ENCODE results near the gene LIX1L. TPM values are rescaled to one million over a fixed set of nuclear protein-coding genes. Genes with fewer than 3 reads are reported as not detected.

The LIX1L gene
- total RNA-seq, 1 experiment from 2014 or later: 35.6 TPM

DNA sequence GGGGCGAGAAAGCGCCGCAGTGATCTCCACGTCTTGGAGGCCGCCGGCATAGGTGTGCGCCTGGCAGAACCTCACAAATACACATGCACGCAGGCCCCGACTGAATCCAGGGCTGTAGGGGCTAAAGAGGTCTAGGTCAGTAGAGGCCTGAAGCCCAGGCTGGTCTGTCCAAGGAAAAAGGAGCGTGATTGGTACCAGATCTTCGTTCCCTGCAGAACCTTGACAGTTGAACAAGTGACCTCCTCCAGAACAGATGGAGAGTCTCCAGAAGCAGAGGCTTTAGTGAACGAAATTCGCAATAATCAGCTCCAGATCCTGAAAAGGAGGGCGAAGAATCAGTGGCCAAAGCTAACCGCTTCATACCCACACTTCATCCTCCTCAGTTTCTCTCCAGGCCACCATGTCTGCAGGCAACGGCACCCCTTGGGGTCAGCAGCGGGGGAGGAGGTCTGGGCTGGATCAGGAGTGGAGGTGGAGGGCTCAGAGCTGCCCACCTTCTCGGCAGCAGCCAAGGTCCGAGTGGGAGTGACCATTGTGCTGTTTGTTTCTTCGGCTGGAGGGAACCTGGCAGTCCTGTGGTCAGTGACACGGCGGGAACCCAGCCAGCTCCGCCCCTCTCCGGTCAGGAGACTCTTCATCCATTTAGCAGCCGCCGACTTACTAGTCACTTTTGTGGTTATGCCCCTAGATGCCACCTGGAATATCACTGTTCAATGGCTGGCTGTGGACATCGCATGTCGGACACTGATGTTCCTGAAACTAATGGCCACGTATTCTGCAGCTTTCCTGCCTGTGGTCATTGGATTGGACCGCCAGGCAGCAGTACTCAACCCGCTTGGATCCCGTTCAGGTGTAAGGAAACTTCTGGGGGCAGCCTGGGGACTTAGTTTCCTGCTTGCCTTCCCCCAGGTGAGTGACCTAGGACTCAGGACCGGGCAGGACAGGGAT, 38.6 kb downstream of the LIX1L start:
- peak; percentile 30 to 47 for DNase-seq
- Histone ChIP-seq H3K27me3 (no peaks in the 10 kb centered on the region), H3K27ac (peak overlapping the region; percentile 51), H3K4me1 (peaks cover 6% of the 10 kb centered on the region; the same call in 1 of the 2 replicates), H3K4me3 (peak overlapping the region; percentile 85), H3K9me3 (replicated peaks) (no peaks in the 10 kb centered on the region), H3K36me3 (peaks cover 6% of the 10 kb centered on the region)

DNA sequence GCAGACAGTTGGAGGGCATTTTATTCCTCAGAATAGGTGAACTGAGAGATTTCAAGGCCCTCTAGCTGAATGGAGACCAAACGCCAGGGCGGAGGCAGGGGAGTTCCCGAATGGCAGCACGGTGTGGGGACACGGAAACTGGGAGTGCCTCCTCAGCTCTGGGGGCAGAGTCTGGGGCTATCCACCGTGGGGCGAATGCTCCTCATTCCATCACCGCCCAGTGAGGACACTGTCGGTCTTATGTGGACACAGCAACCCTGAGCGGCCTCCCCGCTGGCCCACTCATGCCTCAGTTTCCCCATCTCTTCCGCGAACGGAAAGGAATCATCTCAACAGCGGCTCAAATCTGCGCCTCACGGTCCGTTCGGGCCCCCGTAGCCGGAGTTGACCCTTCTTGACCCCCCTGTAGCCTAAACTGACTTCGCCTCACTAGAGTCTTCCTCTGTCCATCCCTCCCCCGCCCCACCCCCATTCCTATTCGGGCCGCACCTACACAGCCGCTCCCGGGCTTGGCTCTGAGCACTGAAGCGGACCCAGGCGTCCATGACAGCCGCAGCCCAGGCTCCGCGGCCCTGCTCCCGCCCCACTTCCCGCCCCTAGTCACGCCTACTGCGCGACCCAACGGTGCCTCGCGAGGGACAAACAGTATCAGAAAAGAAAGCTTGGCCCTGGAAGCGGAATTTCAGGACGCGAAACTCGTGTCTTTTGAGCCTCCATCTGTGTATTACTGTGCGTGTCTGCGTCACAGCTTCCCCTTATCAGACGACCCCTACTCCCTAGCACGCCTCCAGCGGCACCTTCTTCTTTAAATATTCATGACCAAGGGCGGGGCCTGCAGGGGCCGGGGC, 39.4 kb downstream of the LIX1L start, which contains the start of gene PEX11B:
PEX11B (minus strand) TSS at position 574 of the 848 bp plus-strand sequence; CDS start at position 545, 29 bp downstream.
- Histone ChIP-seq H3K27ac (peak within 1 kb of the TSS; percentile 51), H3K4me1 (peaks cover 6% of the 10 kb centered on the region; the same call in 1 of the 2 replicates), H3K9me3 (replicated peaks) (no peaks in the 10 kb centered on the region), H3K27me3 (no peaks in the 10 kb centered on the region), H3K4me3 (peak within 1 kb of the TSS; percentile 85), H3K36me3 (peaks cover 5% of the 10 kb centered on the region)
- peak; percentile 81 to 84 for DNase-seq

DNA sequence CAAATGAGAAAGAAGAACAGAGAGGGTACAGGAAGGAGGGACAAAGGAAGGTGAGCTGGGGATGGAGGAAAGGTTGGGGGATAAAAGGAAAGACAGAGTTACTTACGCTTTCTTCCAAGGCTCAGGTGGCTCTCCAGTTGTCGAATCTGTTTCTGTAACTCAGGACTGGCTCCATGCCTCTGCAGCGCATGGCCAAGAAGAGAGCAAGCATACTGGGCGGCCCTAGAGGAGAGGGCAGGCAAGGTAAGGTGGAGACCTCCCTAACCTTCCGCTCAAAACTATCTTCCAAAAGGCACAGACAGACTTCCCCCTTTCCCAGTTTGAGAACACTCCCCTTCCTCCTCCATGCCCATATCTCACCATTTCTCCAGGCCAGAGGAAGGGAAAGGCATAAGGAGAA, 40.2 kb downstream of the LIX1L start:
- Histone ChIP-seq H3K4me1 (peaks cover 6% of the 10 kb centered on the region; the same call in 1 of the 2 replicates), H3K27me3 (no peaks in the 10 kb centered on the region), H3K27ac (no peak overlapping the region), H3K4me3 (peak overlapping the region; percentile 85), H3K36me3 (0 out of 2 replicates have a peak, but pooled peaks cover 2% of the 10 kb centered on the region), H3K9me3 (replicated peaks) (no peaks in the 10 kb centered on the region)
- DNase-seq: no peak

DNA sequence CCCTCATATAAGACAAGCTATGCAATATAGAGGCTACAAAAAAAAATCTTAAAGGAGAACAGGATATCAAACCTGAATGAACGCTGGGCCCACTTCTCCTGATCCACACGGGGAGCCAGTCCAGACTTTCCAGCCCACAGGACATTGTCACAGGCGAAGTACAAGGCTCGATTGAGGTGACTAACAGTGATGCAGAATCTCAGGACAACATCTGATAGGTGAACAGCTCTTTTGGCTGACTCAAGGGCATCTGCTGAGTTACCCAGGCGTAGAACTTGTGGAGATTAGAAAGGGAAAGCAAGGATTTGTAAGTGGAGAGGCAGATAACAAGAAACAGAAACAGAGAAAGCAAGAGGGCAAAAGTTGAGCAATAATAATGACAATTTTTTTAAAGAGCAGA, 41.1 kb downstream of the LIX1L start:
- H3K4me1 ChIP-seq: peaks cover 6% of the 10 kb centered on the region; the same call in 1 of the 2 replicates
- no peak overlapping the region for H3K4me3 ChIP-seq
- no peak overlapping the region for H3K27ac ChIP-seq
- H3K27me3 ChIP-seq: no peaks in the 10 kb centered on the region
- 0 out of 2 replicates have a peak, but pooled peaks cover 2% of the 10 kb centered on the region for H3K36me3 ChIP-seq
- no peaks in the 10 kb centered on the region for H3K9me3 ChIP-seq (replicated peaks)
- DNase-seq: no peak

GRCh38 chr1:145912128-145912641, 45.6 kb downstream of the LIX1L start:
- peaks cover 7% of the 10 kb centered on the region; the same call in 1 of the 2 replicates for H3K36me3 ChIP-seq
- no peak for DNase-seq

GRCh38 chr1:145908653-145909052, 49.2 kb downstream of the LIX1L start:
- H3K27ac ChIP-seq: no peak overlapping the region
- H3K27me3 ChIP-seq: no peaks in the 10 kb centered on the region
- H3K36me3 ChIP-seq: peaks cover 7% of the 10 kb centered on the region; the same call in 1 of the 2 replicates
- DNase-seq: no peak
- H3K4me1 ChIP-seq: 0 out of 2 replicates have a peak, but pooled peaks cover 2% of the 10 kb centered on the region
- H3K9me3 ChIP-seq (replicated peaks): no peaks in the 10 kb centered on the region
- H3K4me3 ChIP-seq: no peak overlapping the region

More at GRCh38 chr1:145912128-145912641, 45.6 kb downstream of the LIX1L start:
- Histone ChIP-seq H3K4me1 (0 out of 2 replicates have a peak, but pooled peaks cover 2% of the 10 kb centered on the region), H3K27me3 (no peaks in the 10 kb centered on the region), H3K4me3 (no peak overlapping the region), H3K9me3 (replicated peaks) (no peaks in the 10 kb centered on the region), H3K27ac (no peak overlapping the region)

- no peak overlapping the region for H3K4me3 ChIP-seq
- DNase-seq: no peak
- no peaks in the 10 kb centered on the region for H3K9me3 ChIP-seq (replicated peaks)
- no peak overlapping the region for H3K27ac ChIP-seq
- H3K27me3 ChIP-seq: no peaks in the 10 kb centered on the region
- H3K4me1 ChIP-seq: 0 out of 2 replicates have a peak, but pooled peaks cover 2% of the 10 kb centered on the region
- H3K36me3 ChIP-seq: peaks cover 7% of the 10 kb centered on the region; the same call in 1 of the 2 replicates
These were observed 50.7 kb downstream of the LIX1L start for GRCh38 chr1:145906954-145907753.

DNA sequence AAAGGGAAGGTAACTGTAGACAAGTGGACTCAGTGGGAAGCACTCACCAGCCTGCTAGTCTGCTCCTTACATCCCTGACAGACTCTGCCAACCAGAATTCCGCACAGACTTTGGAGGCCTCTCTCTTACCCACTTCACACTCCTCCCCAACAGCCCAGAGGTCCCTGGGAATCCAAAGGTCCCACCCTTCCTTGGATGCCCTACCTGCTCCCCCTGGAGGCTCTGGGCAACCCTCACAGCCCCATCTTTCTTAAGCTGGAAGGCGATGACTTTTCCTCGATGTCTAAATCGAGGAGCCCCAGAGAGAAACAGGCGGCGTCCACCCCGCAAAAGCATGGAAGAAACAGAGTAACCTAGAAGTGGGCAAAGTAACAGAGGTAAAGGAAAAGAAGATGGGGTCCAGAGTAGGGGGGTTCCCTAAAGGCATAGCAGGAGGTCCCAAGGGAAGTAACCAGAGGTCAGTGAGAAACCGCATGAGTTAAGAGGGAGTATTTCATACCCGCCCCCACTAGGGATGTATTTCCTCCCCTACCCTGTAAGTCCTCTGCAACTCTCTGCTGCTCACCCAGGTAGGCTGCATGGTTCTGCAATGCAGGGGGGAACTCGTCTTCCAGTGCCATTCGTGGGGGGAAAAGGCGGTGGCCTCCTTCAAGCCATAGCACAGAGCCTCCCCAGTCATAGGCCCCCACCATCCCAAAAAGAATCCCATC, 56.4 kb downstream of the LIX1L start:
- Histone ChIP-seq H3K36me3 (no peaks in the 10 kb centered on the region), H3K9me3 (replicated peaks) (no peaks in the 10 kb centered on the region), H3K4me3 (no peak overlapping the region), H3K4me1 (no peaks in the 10 kb centered on the region), H3K27ac (no peak overlapping the region), H3K27me3 (no peaks in the 10 kb centered on the region)
- DNase-seq: no peak

GRCh38 chr1:145898756-145899155, 59.1 kb downstream of the LIX1L start:
- Histone ChIP-seq H3K4me1 (no peaks in the 10 kb centered on the region), H3K27ac (no peak overlapping the region), H3K36me3 (no peaks in the 10 kb centered on the region), H3K4me3 (no peak overlapping the region), H3K27me3 (no peaks in the 10 kb centered on the region), H3K9me3 (replicated peaks) (no peaks in the 10 kb centered on the region)
- no peak for DNase-seq

DNA sequence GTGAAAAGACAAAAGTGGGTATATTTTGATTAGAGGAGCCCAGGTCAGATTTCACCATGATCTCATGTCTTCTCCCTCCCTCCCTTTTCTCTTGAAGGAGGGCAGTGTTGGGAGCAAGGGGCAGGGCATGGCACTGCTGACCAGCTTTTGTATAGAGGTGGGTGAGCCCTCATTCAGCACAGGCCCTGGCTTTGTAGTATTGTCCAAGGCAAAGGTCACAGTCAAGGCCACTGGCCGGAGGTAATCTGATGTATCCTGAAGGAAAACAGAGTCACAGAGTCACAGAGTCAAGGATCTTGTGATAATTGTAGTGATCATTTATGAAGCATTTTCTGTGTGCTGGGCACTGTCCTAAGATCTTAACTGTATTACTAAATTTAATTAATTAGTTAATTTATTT, 59.8 kb downstream of the LIX1L start:
- Histone ChIP-seq H3K27me3 (no peaks in the 10 kb centered on the region), H3K9me3 (replicated peaks) (no peaks in the 10 kb centered on the region), H3K27ac (no peak overlapping the region), H3K36me3 (no peaks in the 10 kb centered on the region), H3K4me1 (peaks cover 3% of the 10 kb centered on the region), H3K4me3 (no peak overlapping the region)
- DNase-seq: no peak

DNA sequence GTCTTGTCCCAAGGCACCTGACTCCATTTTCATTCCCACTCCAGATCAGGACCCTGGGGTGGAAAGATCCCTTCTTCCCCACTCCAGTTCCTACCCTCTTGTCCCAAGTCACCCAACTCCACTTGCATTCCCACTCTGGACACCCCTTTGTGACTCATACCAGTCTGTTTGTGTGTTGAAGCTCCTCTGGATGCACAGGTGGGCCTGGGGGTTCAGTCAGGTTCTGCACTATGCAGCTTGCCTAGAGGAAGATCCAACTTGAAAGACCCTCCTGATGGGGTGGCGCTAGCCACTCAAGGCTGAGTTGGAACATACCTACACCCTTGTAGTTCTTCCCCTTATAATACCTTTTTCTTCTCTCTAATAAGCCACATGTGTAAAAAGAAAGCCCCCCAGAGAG, 62.3 kb downstream of the LIX1L start:
- no peak overlapping the region for H3K4me3 ChIP-seq
- H3K27ac ChIP-seq: no peak overlapping the region
- H3K27me3 ChIP-seq: no peaks in the 10 kb centered on the region
- DNase-seq: no peak
- H3K9me3 ChIP-seq (replicated peaks): no peaks in the 10 kb centered on the region
- H3K36me3 ChIP-seq: no peaks in the 10 kb centered on the region
- H3K4me1 ChIP-seq: peaks cover 22% of the 10 kb centered on the region

DNA sequence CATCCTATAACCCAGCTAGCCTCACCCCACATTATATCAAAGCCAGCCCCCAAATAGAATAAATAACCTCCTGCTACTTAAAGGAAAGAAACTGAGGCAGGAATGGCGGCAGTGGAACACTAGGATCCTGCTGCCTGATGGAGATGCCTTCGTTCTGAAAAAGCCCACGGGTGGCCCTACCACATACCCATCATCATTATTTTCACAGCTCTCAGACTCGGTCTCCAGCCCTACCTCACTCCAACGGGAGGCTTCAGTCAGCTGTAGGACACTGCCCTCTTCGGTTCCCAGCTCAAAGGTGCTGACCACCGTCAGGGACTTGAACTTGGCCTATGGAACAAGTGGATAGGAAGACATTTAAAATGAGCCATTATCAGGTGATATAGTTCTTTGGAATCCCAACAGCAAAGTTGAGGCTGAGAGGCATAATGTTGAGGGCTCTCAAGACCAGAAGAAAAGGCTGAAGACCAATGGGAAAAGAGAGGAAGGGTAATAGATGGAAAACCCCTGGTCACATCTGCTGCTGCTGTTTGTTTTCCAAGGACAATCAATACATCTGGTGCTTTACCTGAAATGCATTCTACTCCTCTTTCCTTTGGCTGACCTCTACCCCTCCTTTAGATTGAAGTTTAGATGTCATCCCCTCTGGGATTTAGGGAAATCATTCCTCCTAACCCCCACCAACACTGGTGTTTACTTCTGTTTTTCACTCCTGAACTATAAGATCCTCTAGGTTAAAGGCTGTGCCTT, 64.3 kb downstream of the LIX1L start:
- Histone ChIP-seq H3K4me3 (no peak overlapping the region), H3K4me1 (peaks cover 22% of the 10 kb centered on the region), H3K9me3 (replicated peaks) (no peaks in the 10 kb centered on the region), H3K36me3 (no peaks in the 10 kb centered on the region), H3K27ac (no peak overlapping the region), H3K27me3 (no peaks in the 10 kb centered on the region)
- DNase-seq: no peak

Measured in SJCRH30 (cell line).